DMS 273 (cell line): ENCODE measurements around the gene COL16A1.
A peak's percentile ranks its signal among the peaks of the same experiment; 100 is the strongest.

Experiments used
- DNase-seq: peaks from one replicate; lab custom pipeline; 2025; ENCODE audit not compliant: unreplicated experiment; lab: John Stamatoyannopoulos, UW

The COL16A1 gene

GRCh38 chr1:31689379-31689778, 14.4 kb downstream of the COL16A1 start:
- peak; percentile 40 for DNase-seq

- DNase-seq = no peak
These were observed 15.4 kb downstream of the COL16A1 start for GRCh38 chr1:31688233-31688918.

- DNase-seq = no peak
These were observed 16.2 kb downstream of the COL16A1 start for GRCh38 chr1:31687601-31688000.

GRCh38 chr1:31685795-31686194, 18.0 kb downstream of the COL16A1 start:
- DNase-seq = no peak

DNA sequence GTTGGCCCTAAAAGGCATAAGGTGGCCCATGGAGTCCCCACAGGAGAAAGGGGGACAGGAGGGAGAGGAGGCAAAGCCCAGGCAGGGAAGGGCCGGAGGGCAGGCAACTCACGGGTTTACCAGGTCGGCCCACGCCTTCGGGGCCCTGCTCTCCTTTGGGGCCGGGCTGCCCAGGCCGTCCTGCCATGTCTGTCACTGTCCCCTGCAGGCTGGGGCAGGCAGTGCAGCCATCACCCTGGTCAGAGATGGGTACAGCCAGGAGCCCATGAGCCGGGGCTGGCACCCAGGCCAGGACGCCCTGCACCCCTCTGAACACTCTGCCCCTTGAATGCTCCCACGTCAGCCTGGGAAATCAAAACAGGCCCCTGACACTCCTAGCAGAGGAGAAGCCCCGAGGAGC, 19.8 kb downstream of the COL16A1 start:
- DNase-seq = peak; percentile 37

GRCh38 chr1:31681415-31681814, 22.4 kb downstream of the COL16A1 start:
- DNase-seq = peak; percentile 41

DNA sequence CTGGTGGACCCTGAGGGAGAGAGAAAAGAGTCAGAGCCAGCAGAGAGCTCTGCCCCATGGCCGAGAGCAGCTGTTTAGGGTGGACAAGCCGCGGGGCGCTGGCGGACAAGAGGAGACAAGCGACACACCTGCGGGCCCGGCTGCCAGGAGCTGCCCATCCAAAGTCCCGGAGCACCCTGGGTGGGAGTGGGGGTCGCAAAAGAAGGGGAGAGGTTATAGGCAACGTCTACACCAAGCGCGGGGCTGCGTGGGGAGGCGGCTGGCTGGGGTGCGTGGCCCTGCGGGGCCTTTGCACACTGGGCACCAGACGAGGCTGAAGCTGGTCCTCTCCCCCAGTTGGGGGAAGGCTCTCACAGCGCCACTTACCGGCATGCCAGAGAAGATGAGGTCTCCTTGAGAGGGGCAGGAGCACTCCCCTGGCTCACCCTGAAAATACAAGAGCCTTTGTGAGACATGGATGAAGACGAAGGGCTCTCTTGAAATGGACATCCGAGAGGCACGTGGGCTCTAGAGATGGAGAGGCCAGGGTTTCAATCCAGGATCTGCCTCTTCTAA, 24.1 kb downstream of the COL16A1 start:
- no peak for DNase-seq

GRCh38 chr1:31679091-31679490, 24.7 kb downstream of the COL16A1 start:
- DNase-seq = no peak

- DNase-seq = no peak
These were observed 25.1 kb downstream of the COL16A1 start for GRCh38 chr1:31678681-31679080.

DNA sequence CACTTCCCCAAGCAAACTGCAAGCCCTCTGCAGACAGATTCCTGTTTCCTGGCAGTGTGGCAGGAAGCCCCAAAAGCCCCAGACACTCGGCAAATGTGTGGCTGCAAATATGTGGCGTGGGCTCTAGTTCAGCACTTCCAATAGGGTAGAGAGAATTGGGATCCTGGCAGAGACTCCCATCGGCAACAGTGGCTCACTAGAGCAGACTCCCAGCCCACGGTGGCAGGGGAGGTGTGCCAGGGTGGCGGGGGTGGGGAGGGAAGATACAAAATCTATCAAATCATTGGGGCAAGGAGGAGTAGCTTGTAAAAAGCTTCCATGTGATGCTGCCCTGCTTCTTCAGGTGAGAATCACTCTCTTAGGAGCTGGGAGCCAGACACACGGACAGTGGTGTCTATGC, 25.9 kb downstream of the COL16A1 start:
- DNase-seq = no peak

- no peak for DNase-seq
These were observed 26.4 kb downstream of the COL16A1 start for GRCh38 chr1:31677401-31677800.

- DNase-seq = no peak
These were observed 28.1 kb downstream of the COL16A1 start for GRCh38 chr1:31675756-31676155.

DNA sequence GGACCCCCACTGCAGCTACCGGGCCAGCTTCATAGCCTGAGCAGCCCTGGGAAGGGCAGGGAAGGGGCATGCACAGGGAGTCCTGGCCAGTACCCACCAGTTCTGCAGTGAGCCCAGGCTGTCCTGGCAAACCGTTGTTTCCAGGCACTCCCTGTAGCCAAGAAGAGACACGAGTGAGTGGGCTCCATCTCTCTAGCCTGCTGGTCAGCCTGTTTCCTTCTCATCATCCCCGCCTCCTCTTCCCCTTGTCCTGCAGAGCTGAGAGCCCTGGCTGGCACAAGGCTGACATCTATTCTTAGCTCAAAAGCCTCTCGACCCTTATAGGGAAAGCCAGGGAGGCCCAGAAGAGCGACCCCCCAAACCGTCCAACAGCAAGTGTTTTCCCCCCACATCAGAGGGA, 28.7 kb downstream of the COL16A1 start:
- DNase-seq = no peak

DNA sequence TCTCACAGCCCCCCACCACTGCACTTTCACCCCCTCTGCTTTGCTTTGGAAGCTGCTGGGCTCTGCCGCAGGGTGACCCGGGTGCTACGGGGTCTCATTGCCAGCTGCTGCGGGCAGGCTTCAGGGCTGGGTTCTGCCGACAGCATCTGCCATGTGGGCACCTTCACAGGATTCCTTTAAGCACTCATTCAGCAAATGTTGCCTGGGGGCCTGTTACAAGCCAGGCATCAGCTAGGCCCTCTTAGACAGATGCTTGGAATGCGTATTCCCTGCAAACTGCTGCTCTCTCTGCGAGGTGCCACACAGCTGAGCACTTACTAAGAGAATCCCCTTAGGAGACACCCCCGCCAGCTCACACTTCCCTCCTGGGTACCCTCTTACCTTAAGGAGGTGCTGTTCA, 29.2 kb downstream of the COL16A1 start:
- DNase-seq = peak; percentile 92

DNA sequence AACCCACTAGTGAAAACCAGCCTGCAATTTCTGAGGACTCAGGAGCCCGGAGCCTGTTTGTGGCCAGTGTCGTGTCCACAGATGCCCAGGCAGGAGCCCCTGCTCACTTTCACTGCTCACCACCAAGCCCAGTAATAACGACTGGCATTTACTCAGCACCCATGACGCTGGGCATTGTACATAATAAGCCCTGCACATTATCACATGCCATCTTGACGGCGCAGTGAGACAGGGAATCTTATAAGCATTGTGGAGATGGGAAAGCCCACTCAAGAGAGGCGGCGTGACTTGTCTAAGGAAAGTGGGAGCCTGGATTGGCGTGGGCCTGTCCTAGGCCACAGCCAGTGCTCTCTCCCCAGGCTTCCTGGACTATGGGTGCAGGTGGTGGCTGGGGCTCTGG, 30.4 kb downstream of the COL16A1 start:
- no peak for DNase-seq

DNA sequence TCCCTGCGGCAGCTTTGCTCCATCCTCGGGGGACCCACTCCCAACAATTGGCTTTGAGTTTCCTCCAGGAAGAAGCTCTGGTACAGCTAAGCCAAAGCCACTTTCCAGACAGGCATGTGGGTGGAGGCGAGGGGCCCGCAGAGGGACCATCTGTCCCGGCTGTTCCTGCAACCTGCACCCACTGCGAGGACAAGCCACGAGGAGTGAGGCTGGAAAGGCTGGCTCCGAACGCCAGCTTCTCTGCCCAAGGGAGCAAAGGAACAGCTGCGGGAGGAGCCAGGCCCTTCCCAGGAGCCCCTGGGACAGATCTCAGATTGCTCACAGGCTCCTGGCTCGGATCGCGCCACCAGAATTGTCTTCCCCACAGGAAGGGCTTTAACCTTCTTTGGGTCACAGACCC, 30.8 kb downstream of the COL16A1 start:
- DNase-seq = peak; percentile 98

GRCh38 chr1:31671561-31672201, 32.1 kb downstream of the COL16A1 start:
- DNase-seq = no peak

GRCh38 chr1:31671147-31671546, 32.7 kb downstream of the COL16A1 start:
- DNase-seq = no peak

DNA sequence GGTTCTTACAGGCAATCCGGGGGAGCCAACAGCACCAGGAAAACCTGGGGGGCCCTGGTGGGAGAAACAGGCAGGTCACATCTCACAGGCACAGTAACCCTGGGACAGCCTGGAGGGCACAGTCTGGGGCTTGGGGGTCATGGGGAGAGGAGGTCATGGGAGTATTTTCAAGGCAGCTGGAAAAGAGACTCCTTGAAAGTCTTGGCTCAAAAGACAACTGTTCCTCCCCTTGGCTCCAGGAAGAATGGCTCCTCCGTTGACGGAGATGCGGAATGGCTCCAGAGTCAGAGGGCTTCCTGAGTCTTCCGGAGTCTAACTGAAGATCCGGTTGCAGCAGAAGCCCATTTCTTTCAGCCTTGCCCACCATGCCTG, 33.2 kb downstream of the COL16A1 start:
- no peak for DNase-seq

- peak; percentile 96 for DNase-seq
These were observed 33.8 kb downstream of the COL16A1 start for GRCh38 chr1:31669786-31670592.

DNA sequence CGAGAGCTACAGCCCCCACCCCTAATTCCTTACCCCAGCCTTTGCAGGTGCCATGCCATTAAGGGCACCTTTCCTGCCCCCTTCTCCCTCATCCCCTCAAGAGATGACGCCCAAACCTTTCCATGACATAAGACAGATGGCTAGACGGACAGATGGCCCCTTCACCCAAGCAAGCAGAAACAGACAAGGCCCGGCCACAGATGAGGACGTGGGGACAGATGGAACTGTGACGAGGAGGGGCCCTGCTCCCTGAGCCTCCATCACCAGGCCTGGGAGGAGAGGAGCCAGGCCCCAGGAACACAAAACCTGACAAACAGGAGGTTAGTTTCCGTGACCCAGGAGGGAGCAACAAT, 34.4 kb downstream of the COL16A1 start:
- peak; percentile 94 for DNase-seq
